ENCODE data around the gene LRRC28. TPM values are rescaled to one million over a fixed set of nuclear protein-coding genes. Genes with fewer than 3 reads are reported as not detected.

Gene LRRC28
- total RNA-seq, 1 donor from 2014 or later, result 34.2 TPM

GRCh38 chr15:99411234-99411633, 160.0 kb downstream of the LRRC28 start:
- no peaks in the 10 kb centered on the region for H3K36me3 ChIP-seq (ENCODE audit: control insufficient read depth, insufficient read depth, low read length)
- no peaks in the 10 kb centered on the region for H3K27me3 ChIP-seq (ENCODE audit: control insufficient read depth, insufficient read depth, low read length)
- no peak for DNase-seq (ENCODE audit: low read depth)
- no peak for TF ChIP-seq CTCF (IDR thresholded peaks at IDR 0.05; ENCODE audit: insufficient read depth, low read length, poor library complexity, severe bottlenecking)
- no peak overlapping the region for H3K4me3 ChIP-seq (ENCODE audit: low read depth, low read length)

GRCh38 chr15:99412082-99412481, 160.8 kb downstream of the LRRC28 start:
- no peak overlapping the region for H3K4me3 ChIP-seq (ENCODE audit: low read depth, low read length)
- no peaks in the 10 kb centered on the region for H3K36me3 ChIP-seq (ENCODE audit: control insufficient read depth, insufficient read depth, low read length)
- no peaks in the 10 kb centered on the region for H3K27me3 ChIP-seq (ENCODE audit: control insufficient read depth, insufficient read depth, low read length)
- no peak for TF ChIP-seq CTCF (IDR thresholded peaks at IDR 0.05; ENCODE audit: insufficient read depth, low read length, poor library complexity, severe bottlenecking)
- DNase-seq (ENCODE audit: low read depth), result no peak

- TF ChIP-seq CTCF (IDR thresholded peaks at IDR 0.05; ENCODE audit: insufficient read depth, low read length, poor library complexity, severe bottlenecking), result no peak
- no peak for DNase-seq (ENCODE audit: low read depth)
Measured at GRCh38 chr15:99412626-99413025, 161.3 kb downstream of the LRRC28 start.

GRCh38 chr15:99413955-99414754, 162.9 kb downstream of the LRRC28 start:
- Histone ChIP-seq H3K36me3 (ENCODE audit: control insufficient read depth, insufficient read depth, low read length) (no peaks in the 10 kb centered on the region), H3K4me3 (ENCODE audit: low read depth, low read length) (no peak overlapping the region), H3K27me3 (ENCODE audit: control insufficient read depth, insufficient read depth, low read length) (no peaks in the 10 kb centered on the region)
- no peak for DNase-seq (ENCODE audit: low read depth)
- no peak for TF ChIP-seq CTCF (IDR thresholded peaks at IDR 0.05; ENCODE audit: insufficient read depth, low read length, poor library complexity, severe bottlenecking)

More at GRCh38 chr15:99412626-99413025, 161.3 kb downstream of the LRRC28 start:
- Histone ChIP-seq H3K4me3 (ENCODE audit: low read depth, low read length) (no peak overlapping the region), H3K27me3 (ENCODE audit: control insufficient read depth, insufficient read depth, low read length) (no peaks in the 10 kb centered on the region), H3K36me3 (ENCODE audit: control insufficient read depth, insufficient read depth, low read length) (no peaks in the 10 kb centered on the region)

GRCh38 chr15:99414755-99415731, 163.8 kb downstream of the LRRC28 start:
- H3K4me3 ChIP-seq (ENCODE audit: low read depth, low read length), result no peak overlapping the region
- no peaks in the 10 kb centered on the region for H3K36me3 ChIP-seq (ENCODE audit: control insufficient read depth, insufficient read depth, low read length)
- no peak for DNase-seq (ENCODE audit: low read depth)
- no peaks in the 10 kb centered on the region for H3K27me3 ChIP-seq (ENCODE audit: control insufficient read depth, insufficient read depth, low read length)
- TF ChIP-seq CTCF (IDR thresholded peaks at IDR 0.05; ENCODE audit: insufficient read depth, low read length, poor library complexity, severe bottlenecking), result no peak
